ENCODE data around the gene LRR1. TPM values are rescaled to one million over a fixed set of nuclear protein-coding genes. Genes with fewer than 3 reads are reported as not detected.
A peak's percentile ranks its signal among the peaks of the same experiment; 100 is the strongest.

The LRR1 gene
- total and polyA plus RNA-seq, 4 donors: 3.7 to 23.2 (median 4.1) TPM

DNA sequence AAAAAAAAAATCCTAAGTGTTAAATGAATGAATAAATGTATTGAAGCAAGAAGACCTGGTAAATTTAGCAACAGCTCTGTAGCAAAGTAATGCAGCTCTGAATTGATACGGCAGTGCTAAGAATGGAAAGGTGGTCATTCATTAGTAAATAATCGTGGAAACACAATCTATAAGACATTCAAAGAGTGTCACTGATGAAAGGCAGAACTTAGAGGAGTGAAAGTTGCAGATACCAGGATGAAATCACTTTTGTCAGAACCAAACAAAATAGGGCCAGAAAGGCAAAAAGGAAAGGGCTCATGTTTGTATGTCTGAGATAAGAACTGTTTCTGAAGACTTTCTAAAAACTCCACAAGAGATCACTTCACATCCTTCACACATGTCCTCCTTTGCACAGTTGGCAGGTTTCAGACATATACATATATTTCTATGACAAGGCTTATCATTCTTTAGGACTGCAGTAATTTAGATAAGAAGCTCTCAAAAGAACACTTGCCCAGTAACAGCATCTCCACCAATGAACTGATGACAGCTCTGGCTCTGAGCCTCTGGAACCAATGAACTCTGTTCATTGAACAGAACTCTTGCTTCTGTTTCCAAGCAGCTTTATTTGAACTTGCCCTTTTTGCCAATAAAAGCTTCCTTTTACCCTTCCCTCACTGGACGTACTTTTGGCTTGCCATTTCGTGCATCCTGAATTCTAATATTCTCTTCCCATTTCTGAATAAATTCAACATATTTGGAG, 4.2 kb upstream of the LRR1 start (continued):
- TF ChIP-seq GABPA (IDR thresholded peaks at IDR 0.05 in 1 of 2, conservative IDR thresholded peaks at IDR 0.05 in 1 of 2) (peak in 1 of 2 donors; percentile 28), HNF4G (IDR thresholded peaks at IDR 0.05) (no peak)
- TF ChIP-seq, protein P1, sequence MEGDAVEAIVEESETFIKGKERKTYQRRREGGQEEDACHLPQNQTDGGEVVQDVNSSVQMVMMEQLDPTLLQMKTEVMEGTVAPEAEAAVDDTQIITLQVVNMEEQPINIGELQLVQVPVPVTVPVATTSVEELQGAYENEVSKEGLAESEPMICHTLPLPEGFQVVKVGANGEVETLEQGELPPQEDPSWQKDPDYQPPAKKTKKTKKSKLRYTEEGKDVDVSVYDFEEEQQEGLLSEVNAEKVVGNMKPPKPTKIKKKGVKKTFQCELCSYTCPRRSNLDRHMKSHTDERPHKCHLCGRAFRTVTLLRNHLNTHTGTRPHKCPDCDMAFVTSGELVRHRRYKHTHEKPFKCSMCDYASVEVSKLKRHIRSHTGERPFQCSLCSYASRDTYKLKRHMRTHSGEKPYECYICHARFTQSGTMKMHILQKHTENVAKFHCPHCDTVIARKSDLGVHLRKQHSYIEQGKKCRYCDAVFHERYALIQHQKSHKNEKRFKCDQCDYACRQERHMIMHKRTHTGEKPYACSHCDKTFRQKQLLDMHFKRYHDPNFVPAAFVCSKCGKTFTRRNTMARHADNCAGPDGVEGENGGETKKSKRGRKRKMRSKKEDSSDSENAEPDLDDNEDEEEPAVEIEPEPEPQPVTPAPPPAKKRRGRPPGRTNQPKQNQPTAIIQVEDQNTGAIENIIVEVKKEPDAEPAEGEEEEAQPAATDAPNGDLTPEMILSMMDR (IDR thresholded peaks at IDR 0.05; ENCODE audit: low read depth, low read length, missing input control): no peak

DNA sequence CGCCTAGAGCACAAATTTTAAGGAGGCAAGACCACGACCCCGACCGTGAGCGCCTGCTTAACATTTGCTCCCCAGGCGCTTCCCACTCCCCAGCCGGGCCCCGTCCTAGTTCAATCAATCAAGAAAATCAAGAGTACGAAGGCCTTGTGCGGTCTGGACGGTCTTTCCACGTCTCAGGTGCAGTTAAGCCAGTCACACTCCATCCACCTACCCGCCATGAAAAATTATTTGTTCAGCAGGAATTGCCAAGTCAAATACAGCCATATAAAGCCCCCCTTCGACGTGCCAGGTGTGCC, 603 bp upstream of the LRR1 start:
- Histone ChIP-seq H3K36me3 (ENCODE audit: control insufficient read depth in 4 of 4, insufficient read depth in 3 of 4, low read depth in 1 of 4, low read length in 3 of 4) (no peaks in the 10 kb centered on the region), H3K4me1 (ENCODE audit: control insufficient read depth in 4 of 4, insufficient read depth in 4 of 4, low read length in 3 of 4) (peaks cover 2 to 35% (median 23%) of the 10 kb centered on the region in 4 donors), H3K27me3 (ENCODE audit: control insufficient read depth in 4 of 4, insufficient read depth in 4 of 4, low read length in 3 of 4) (no peaks in the 10 kb centered on the region), H3K4me3 (ENCODE audit: low read depth in 1 of 3, low read length in 3 of 3) (peak overlapping the region; percentile 74 to 97 (median 77)), H3K9ac (ENCODE audit: low read depth in 1 of 2, low read length in 2 of 2) (peak overlapping the region; percentile 92 to 94), H3K27ac (ENCODE audit: low read depth in 1 of 2, low read length in 2 of 2) (peak overlapping the region; percentile 93 to 98), H3K9me3 (ENCODE audit: control insufficient read depth in 4 of 4, low read length in 3 of 4) (no peaks in the 10 kb centered on the region)
- DNase-seq (ENCODE audit: low spot score): no peak
- TF ChIP-seq FOXA2 (IDR thresholded peaks at IDR 0.05) (no peak), RAD21 (IDR thresholded peaks at IDR 0.05) (no peak), JUND (IDR thresholded peaks at IDR 0.05) (no peak), HNF4G (IDR thresholded peaks at IDR 0.05) (no peak), NR2F2 (IDR thresholded peaks at IDR 0.05) (no peak)
- TF ChIP-seq, protein P2, sequence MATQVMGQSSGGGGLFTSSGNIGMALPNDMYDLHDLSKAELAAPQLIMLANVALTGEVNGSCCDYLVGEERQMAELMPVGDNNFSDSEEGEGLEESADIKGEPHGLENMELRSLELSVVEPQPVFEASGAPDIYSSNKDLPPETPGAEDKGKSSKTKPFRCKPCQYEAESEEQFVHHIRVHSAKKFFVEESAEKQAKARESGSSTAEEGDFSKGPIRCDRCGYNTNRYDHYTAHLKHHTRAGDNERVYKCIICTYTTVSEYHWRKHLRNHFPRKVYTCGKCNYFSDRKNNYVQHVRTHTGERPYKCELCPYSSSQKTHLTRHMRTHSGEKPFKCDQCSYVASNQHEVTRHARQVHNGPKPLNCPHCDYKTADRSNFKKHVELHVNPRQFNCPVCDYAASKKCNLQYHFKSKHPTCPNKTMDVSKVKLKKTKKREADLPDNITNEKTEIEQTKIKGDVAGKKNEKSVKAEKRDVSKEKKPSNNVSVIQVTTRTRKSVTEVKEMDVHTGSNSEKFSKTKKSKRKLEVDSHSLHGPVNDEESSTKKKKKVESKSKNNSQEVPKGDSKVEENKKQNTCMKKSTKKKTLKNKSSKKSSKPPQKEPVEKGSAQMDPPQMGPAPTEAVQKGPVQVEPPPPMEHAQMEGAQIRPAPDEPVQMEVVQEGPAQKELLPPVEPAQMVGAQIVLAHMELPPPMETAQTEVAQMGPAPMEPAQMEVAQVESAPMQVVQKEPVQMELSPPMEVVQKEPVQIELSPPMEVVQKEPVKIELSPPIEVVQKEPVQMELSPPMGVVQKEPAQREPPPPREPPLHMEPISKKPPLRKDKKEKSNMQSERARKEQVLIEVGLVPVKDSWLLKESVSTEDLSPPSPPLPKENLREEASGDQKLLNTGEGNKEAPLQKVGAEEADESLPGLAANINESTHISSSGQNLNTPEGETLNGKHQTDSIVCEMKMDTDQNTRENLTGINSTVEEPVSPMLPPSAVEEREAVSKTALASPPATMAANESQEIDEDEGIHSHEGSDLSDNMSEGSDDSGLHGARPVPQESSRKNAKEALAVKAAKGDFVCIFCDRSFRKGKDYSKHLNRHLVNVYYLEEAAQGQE (IDR thresholded peaks at IDR 0.05): no peak
- TF ChIP-seq, protein P1 (IDR thresholded peaks at IDR 0.05; ENCODE audit: low read depth, low read length, missing input control): no peak
- TF ChIP-seq, protein P3, sequence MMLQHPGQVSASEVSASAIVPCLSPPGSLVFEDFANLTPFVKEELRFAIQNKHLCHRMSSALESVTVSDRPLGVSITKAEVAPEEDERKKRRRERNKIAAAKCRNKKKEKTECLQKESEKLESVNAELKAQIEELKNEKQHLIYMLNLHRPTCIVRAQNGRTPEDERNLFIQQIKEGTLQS (IDR thresholded peaks at IDR 0.05): no peak
- under 1% methylated on average over 15 of the region's 15 CpGs for WGBS

DNA sequence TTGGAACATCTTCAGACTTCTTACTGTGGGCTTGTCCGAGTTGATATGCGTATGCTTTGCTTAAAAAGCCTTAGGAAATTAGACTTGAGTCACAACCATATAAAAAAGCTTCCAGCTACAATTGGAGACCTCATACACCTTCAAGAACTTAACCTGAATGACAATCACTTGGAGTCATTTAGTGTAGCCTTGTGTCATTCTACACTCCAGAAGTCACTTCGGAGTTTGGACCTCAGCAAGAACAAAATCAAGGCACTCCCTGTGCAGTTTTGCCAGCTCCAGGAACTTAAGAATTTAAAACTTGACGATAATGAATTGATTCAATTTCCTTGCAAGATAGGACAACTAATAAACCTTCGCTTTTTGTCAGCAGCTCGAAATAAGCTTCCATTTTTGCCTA, 8.8 kb downstream of the LRR1 start:
- H3K9ac ChIP-seq (ENCODE audit: low read depth in 1 of 2, low read length in 2 of 2): no peak overlapping the region
- no peaks in the 10 kb centered on the region for H3K27me3 ChIP-seq (ENCODE audit: control insufficient read depth in 4 of 4, insufficient read depth in 4 of 4, low read length in 3 of 4)
- no peaks in the 10 kb centered on the region for H3K9me3 ChIP-seq (ENCODE audit: control insufficient read depth in 4 of 4, low read length in 3 of 4)
- no peak overlapping the region for H3K27ac ChIP-seq (ENCODE audit: low read depth in 1 of 2, low read length in 2 of 2)
- DNase-seq (ENCODE audit: low spot score): no peak
- 83% methylated on average over 6 of the region's 6 CpGs for WGBS
- peaks cover 0 to 5% (median 0%) of the 10 kb centered on the region in 4 donors for H3K36me3 ChIP-seq (ENCODE audit: control insufficient read depth in 4 of 4, insufficient read depth in 3 of 4, low read depth in 1 of 4, low read length in 3 of 4)
- no peaks in the 10 kb centered on the region for H3K4me1 ChIP-seq (ENCODE audit: control insufficient read depth in 4 of 4, insufficient read depth in 4 of 4, low read length in 3 of 4)
- no peak overlapping the region for H3K4me3 ChIP-seq (ENCODE audit: low read depth in 1 of 3, low read length in 3 of 3)
- TF ChIP-seq, protein P3 (IDR thresholded peaks at IDR 0.05): no peak
- TF ChIP-seq SP1 (IDR thresholded peaks at IDR 0.05) (no peak), FOXA1 (IDR thresholded peaks at IDR 0.05) (no peak), FOXA2 (IDR thresholded peaks at IDR 0.05) (no peak), EGR1 (IDR thresholded peaks at IDR 0.05; ENCODE audit: low read depth in 2 of 2) (no peak), NR2F2 (IDR thresholded peaks at IDR 0.05) (no peak), GABPA (IDR thresholded peaks at IDR 0.05 in 1 of 2, conservative IDR thresholded peaks at IDR 0.05 in 1 of 2) (no peak), RXRA (IDR thresholded peaks at IDR 0.05) (no peak)
- TF ChIP-seq, protein P4, sequence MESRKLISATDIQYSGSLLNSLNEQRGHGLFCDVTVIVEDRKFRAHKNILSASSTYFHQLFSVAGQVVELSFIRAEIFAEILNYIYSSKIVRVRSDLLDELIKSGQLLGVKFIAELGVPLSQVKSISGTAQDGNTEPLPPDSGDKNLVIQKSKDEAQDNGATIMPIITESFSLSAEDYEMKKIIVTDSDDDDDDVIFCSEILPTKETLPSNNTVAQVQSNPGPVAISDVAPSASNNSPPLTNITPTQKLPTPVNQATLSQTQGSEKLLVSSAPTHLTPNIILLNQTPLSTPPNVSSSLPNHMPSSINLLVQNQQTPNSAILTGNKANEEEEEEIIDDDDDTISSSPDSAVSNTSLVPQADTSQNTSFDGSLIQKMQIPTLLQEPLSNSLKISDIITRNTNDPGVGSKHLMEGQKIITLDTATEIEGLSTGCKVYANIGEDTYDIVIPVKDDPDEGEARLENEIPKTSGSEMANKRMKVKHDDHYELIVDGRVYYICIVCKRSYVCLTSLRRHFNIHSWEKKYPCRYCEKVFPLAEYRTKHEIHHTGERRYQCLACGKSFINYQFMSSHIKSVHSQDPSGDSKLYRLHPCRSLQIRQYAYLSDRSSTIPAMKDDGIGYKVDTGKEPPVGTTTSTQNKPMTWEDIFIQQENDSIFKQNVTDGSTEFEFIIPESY (IDR thresholded peaks at IDR 0.05): no peak
- TF ChIP-seq, protein P2 (IDR thresholded peaks at IDR 0.05): no peak
